Lower leg skin (tissue), 4 donors: Measurements from ENCODE around the gene NRGN. TPM values are rescaled to one million over a fixed set of nuclear protein-coding genes. Genes with fewer than 3 reads are reported as not detected.

Source experiments
- DNase-seq, 2 donors: peaks; one replicate each; pipeline ENCODE4 v3.0.0-alpha.2; 2019; ENCODE audit warnings: low spot score in 2 of 2
- H3K4me3 ChIP-seq: fragments of 200-600 bp; sonication (generic); 2 replicates; pipeline ENCODE4 v1.5.1; 2017; ENCODE audit warnings: mild to moderate bottlenecking, low read depth; ENCODE audit not compliant: poor library complexity, severe bottlenecking
- CTCF ChIP-seq, 3 donors: fragments of 450-650 bp; IDR thresholded peaks; one replicate each; pipeline ENCODE4 v1.5.1; 2016; ENCODE audit warnings: antibody characterized with exemption in 3 of 3, mild to moderate bottlenecking in 3 of 3, moderate library complexity in 2 of 3
- POLR2A ChIP-seq, 2 donors: fragments of 450-650 bp; IDR thresholded peaks; one replicate each; pipeline ENCODE4 v1.6.1; 2016 to 2017; ENCODE audit warnings: antibody characterized with exemption in 2 of 2, mild to moderate bottlenecking in 1 of 2, moderate library complexity in 1 of 2
- WGBS, 2 donors: methylation state at CpG; one replicate each; pipeline ENCODE4 v1.1.5; 2018; 5-methylcytosine and 5-hydroxymethylcytosine counted together
- intact Hi-C: fragments of 100-400 bp; cut with DNase I; formaldehyde crosslinking; loops from one replicate; pipeline ENCODE4 v1.15.0; 2023; ENCODE audit warnings: low total_unique reads
- total RNA-seq, 4 donors: library from RNA; depleted of rRNA; stranded (reverse); fragments of >200 nt; gene quantifications; one replicate each; pipeline ENCODE4 v1.1.0, GENCODE V29; 2016

The NRGN gene
- total RNA-seq, 4 donors from 2014 or later: 0.56 to 0.84 TPM; not detected in 2

DNA sequence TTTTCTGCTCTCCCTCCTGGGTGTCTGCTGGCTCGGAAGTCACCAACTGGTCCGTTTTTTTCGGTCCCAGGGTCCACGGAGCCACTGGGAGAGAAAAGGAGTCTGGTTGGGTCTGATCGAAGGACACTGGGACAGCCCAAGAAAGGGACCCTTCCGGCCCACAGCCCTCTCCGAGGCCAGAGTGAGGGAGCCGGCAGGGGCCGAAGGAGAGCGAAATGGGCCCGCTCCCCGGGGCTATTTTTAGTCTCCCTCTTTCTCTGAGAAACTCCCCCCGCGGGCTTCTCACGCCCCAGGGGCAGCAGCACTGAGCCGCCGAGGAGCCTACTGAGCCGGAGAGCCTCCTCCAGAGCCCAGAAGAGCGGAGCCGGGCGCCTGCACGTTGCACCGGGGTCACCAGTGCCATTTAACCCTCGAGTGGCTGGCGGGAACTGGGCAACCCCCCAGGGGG is 20.5 kb downstream of the NRGN start:
- TF ChIP-seq CTCF (IDR thresholded peaks at IDR 0.05): no peak
- TF ChIP-seq POLR2A (IDR thresholded peaks at IDR 0.05): no peak
- WGBS, 2 donors: 9 to 16% methylated on average over 23 to 25 of the region's 25 CpGs
- no peak overlapping the region for H3K4me3 ChIP-seq
- peak in 1 of 2 donors; percentile 87 for DNase-seq
- intact Hi-C loops: loop anchor here (5.0 kb wide), 1 partner anchor 88 kb away; the partner anchor contains the start of genes SIAE and SPA17

DNA sequence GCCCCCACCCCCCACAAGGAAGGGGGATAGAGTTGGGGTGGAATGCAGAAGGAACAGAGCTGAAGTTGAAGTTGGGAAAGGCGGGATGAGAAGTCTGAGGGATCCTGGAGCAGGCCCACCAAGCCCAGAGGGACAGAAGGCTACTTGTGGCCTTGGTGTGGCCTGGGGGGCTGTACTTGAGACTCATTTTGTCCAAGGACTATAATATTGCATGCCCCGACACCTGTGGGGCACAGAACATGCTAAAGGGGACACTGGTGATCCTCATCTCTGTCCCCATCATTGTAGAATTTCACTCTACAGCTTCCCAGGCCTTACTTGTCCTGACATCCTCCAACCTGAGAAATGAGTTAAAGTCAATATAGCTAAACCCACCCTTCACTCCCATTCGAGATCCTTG is 21.1 kb downstream of the NRGN start:
- TF ChIP-seq POLR2A (IDR thresholded peaks at IDR 0.05) (no peak), CTCF (IDR thresholded peaks at IDR 0.05) (no peak)
- WGBS, 2 donors: 62 to 68% methylated on average over 3 of the region's 3 CpGs
- no peak for DNase-seq
- H3K4me3 ChIP-seq: no peak overlapping the region
- intact Hi-C loops: loop anchor here (5.0 kb wide), 1 partner anchor 89 kb away; the partner anchor contains the start of genes SIAE and SPA17

DNA sequence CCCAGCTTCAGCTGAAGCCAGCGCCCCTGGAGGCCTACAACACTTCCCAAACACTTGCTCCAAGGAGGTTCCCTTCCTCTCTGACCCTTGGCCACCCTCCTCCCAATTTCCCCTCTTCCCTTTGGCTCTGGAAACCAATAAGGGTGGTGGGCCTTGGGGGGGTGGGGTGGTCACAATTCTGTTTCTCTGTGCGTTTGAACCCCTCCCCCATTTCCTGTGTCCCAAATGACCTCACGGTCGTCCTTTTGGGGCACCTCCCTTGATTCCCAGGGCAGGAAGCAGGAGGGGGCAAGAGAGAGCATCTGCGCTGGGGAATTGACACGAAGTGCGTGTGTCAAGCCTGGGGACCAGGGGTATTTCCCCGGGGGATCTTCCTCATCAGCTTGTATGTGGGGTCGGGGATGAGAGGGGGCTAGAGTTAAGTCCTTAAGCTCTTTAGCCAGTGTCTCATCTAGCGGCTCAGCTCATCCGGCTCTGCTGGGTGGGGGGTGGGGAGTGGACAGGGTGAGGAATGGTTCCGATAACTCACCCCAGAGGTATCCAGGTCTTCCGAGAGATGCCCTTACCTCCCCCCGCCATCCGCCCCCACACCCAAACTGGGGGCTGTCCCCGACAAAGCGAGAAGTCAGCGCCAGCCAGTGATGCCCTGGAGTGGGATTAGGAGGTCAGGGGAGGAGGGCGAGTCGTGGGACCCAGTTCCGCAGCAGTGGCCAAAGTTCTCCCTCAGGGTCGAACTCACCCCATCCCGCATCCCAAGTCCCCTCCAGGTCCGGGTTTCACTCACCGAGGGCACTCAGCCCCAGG is 21.8 kb downstream of the NRGN start:
- 16 to 40% methylated on average over 12 to 22 of the region's 25 CpGs for WGBS, 2 donors
- intact Hi-C loops: loop anchor here (5.0 kb wide), 1 partner anchor 89 kb away; the partner anchor contains the start of genes SIAE and SPA17
- peak in 1 of 2 donors; percentile 85 for DNase-seq
- H3K4me3 ChIP-seq: peak overlapping the region; percentile 35
- TF ChIP-seq POLR2A (IDR thresholded peaks at IDR 0.05) (no peak), CTCF (IDR thresholded peaks at IDR 0.05) (no peak)

DNA sequence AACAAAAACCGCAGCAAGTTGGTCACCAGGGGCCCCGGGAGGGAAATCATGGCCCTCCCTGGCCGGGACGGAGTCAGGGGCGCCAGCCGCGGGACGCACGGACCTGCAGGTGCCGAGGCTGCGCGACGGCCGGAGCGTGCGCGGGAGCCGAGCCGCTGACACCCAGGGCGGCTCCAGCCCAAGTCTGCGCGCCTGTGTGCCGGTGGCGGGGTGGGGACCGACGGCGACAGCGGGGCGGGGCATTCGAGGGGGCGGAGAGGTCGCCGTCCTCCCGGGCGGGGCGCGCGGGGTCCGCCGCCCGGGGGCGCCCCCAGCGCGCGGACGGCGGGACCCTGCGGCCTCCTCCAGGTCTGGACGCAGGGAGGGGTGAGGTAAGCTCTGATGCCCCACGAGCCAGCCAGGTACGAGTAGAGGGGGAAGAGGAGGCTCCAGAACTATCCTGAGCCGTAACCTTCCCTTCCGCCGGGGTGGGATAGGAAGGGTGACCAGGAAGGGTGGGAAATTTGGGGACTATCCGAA is 22.4 kb downstream of the NRGN start, which contains the start of gene ESAM:
ESAM (minus strand) TSS at position 186 of the 519 bp plus-strand sequence; CDS start at position 50, 136 bp downstream.
- DNase-seq: peak in 1 of 2 donors; percentile 88
- H3K4me3 ChIP-seq: peak within 1 kb of the TSS; percentile 35
- intact Hi-C loops: loop anchor here (5.0 kb wide), 1 partner anchor 90 kb away; the partner anchor contains the start of genes SIAE and SPA17
- 0% methylated on average over 13 to 40 of the region's 55 CpGs for WGBS, 2 donors
- no peak for TF ChIP-seq POLR2A (IDR thresholded peaks at IDR 0.05)
- no peak for TF ChIP-seq CTCF (IDR thresholded peaks at IDR 0.05)

- 1 to 3% methylated on average over 28 to 44 of the region's 45 CpGs for WGBS, 2 donors
- peak in 1 of 2 donors; percentile 82 for DNase-seq
- intact Hi-C loops: loop anchor here (5.0 kb wide), 1 partner anchor 90 kb away; the partner anchor contains the start of genes SIAE and SPA17
- TF ChIP-seq CTCF (IDR thresholded peaks at IDR 0.05): no peak
- TF ChIP-seq POLR2A (IDR thresholded peaks at IDR 0.05): no peak
- H3K4me3 ChIP-seq: peak overlapping the region; percentile 30
These were observed 22.9 kb downstream of the NRGN start for GRCh38 chr11:124762624-124763155.
